DMS79 (cell line): ENCODE measurements around the gene LACTB.

ENCODE experiments used
- DNase-seq: peaks from one replicate; lab custom pipeline; 2025; lab: John Stamatoyannopoulos, UW

LACTB gene

GRCh38 chr15:63172851-63173451 is 51.3 kb downstream of the LACTB start:
- no peak for DNase-seq

- DNase-seq = no peak
Observed at GRCh38 chr15:63176302-63176701, 54.6 kb downstream of the LACTB start.

- no peak for DNase-seq
Observed at GRCh38 chr15:63178034-63178433, 56.4 kb downstream of the LACTB start.

GRCh38 chr15:63180746-63181145 is 59.1 kb downstream of the LACTB start:
- DNase-seq = no peak

GRCh38 chr15:63181648-63182047 is 60.0 kb downstream of the LACTB start:
- no peak for DNase-seq

- no peak for DNase-seq
Observed at GRCh38 chr15:63185206-63185605, 63.5 kb downstream of the LACTB start.

GRCh38 chr15:63186065-63186464 is 64.4 kb downstream of the LACTB start:
- no peak for DNase-seq

- no peak for DNase-seq
Observed at GRCh38 chr15:63187589-63188226, 66.0 kb downstream of the LACTB start.

- no peak for DNase-seq
Observed at GRCh38 chr15:63188247-63188925, 66.7 kb downstream of the LACTB start.

GRCh38 chr15:63188926-63189871 is 67.5 kb downstream of the LACTB start, which contains the start of gene RAB8B:
Gene RAB8B (plus strand): TSS chr15:63189606. CDS start chr15:63189625, 19 bp downstream.
- peak; percentile 65 for DNase-seq

- DNase-seq = no peak
Observed at GRCh38 chr15:63189941-63190768, 68.5 kb downstream of the LACTB start.

- no peak for DNase-seq
Observed at GRCh38 chr15:63190769-63191649, 69.3 kb downstream of the LACTB start.
